Neural progenitor cell (in vitro differentiated cells): ENCODE data around the gene PSMD14. TPM values are rescaled to one million over a fixed set of nuclear protein-coding genes. Genes with fewer than 3 reads are reported as not detected.
A peak's percentile ranks its signal among the peaks of the same experiment; 100 is the strongest.

Source experiments
- DNase-seq: peaks from one replicate; pipeline ENCODE4 v3.0.0-alpha.2; 2016; ENCODE audit warnings: low spot score
- H2AFZ ChIP-seq: fragments of 200-600 bp; sonication (generic); replicated peaks from 2 replicates; pipeline ENCODE4 v1.6.1; 2016; ENCODE audit warnings: antibody characterized with exemption
- H3F3A ChIP-seq: fragments of 200-600 bp; sonication (generic); 2 replicates; pipeline ENCODE4 v1.6.1; 2016; ENCODE audit warnings: antibody characterized with exemption, low read depth
- H3K27ac ChIP-seq: fragments of 200-600 bp; sonication (generic); 2 replicates; pipeline ENCODE4 v1.5.1; 2016; ENCODE audit warnings: mild to moderate bottlenecking
- H3K27me3 ChIP-seq: fragments of 200-600 bp; sonication (generic); 2 replicates; pipeline ENCODE4 v1.6.1; 2016; ENCODE audit warnings: mild to moderate bottlenecking, moderate library complexity
- H3K36me3 ChIP-seq: fragments of 200-600 bp; sonication (generic); 2 replicates; pipeline ENCODE4 v1.5.1; 2016
- H3K4me1 ChIP-seq: fragments of 200-600 bp; sonication (generic); 2 replicates; pipeline ENCODE4 v1.6.1; 2016; ENCODE audit warnings: mixed run types
- H3K4me2 ChIP-seq: fragments of 200-600 bp; sonication (generic); 2 replicates; pipeline ENCODE4 v1.6.1; 2016
- H3K4me3 ChIP-seq: fragments of 200-600 bp; sonication (generic); 2 replicates; pipeline ENCODE4 v1.5.1; 2016
- H3K79me2 ChIP-seq: fragments of 200-600 bp; sonication (generic); 2 replicates; pipeline ENCODE4 v1.6.1; 2016; ENCODE audit warnings: low read depth
- H3K9ac ChIP-seq: fragments of 200-600 bp; sonication (generic); 2 replicates; pipeline ENCODE4 v1.6.1; 2016
- H3K9me3 ChIP-seq: fragments of 200-600 bp; sonication (generic); 2 replicates; pipeline ENCODE4 v1.5.1; 2016; ENCODE audit warnings: low read depth
- H4K20me1 ChIP-seq: fragments of 200-600 bp; sonication (generic); 2 replicates; pipeline ENCODE4 v1.6.1; 2016; ENCODE audit warnings: low read depth
- H3K27ac Mint-ChIP-seq: 3 replicates; pipeline ENCODE4 v1.8.0; 2021; ENCODE audit warnings: mixed read lengths
- H3K27me3 Mint-ChIP-seq: 2 replicates; pipeline ENCODE4 v1.8.0; 2022; ENCODE audit warnings: low read depth, mild to moderate bottlenecking, inconsistent platforms, moderate library complexity, mixed read lengths; ENCODE audit not compliant: insufficient read depth
- H3K36me3 Mint-ChIP-seq: 3 replicates; pipeline ENCODE4 v1.8.0; 2021; ENCODE audit warnings: mixed read lengths
- H3K4me1 Mint-ChIP-seq: 3 replicates; pipeline ENCODE4 v1.8.0; 2021; ENCODE audit warnings: mixed read lengths
- H3K4me3 Mint-ChIP-seq: 3 replicates; pipeline ENCODE4 v1.8.0; 2021; ENCODE audit warnings: mild to moderate bottlenecking, moderate library complexity, mixed read lengths
- H3K9me3 Mint-ChIP-seq: 3 replicates; pipeline ENCODE4 v1.8.0; 2020; ENCODE audit warnings: mixed read lengths
- EZH2 ChIP-seq: fragments of 200-600 bp; sonication (generic); IDR thresholded peaks from 2 replicates; pipeline ENCODE4 v1.6.1; 2017; ENCODE audit warnings: antibody characterized with exemption, mild to moderate bottlenecking, moderate library complexity
- EZH2phosphoT487 ChIP-seq: fragments of 200-600 bp; sonication (generic); IDR thresholded peaks from 2 replicates; pipeline ENCODE4 v1.6.1; 2017; ENCODE audit warnings: antibody characterized with exemption
- total RNA-seq: library from RNA; depleted of rRNA; stranded (reverse); fragments of >200 nt; gene quantifications from 2 replicates; pipeline ENCODE4 v1.2.3, GENCODE V29; 2015; ENCODE audit warnings: low replicate concordance
- TF ChIP-seq, protein P1 (sequence below): fragments of 200-600 bp; sonication (generic); IDR thresholded peaks from 2 replicates; pipeline ENCODE4 v1.5.1; 2017; ENCODE audit warnings: antibody characterized with exemption, mild to moderate bottlenecking

The PSMD14 gene
- total RNA-seq, 1 donor from 2014 or later, result 152 TPM

DNA sequence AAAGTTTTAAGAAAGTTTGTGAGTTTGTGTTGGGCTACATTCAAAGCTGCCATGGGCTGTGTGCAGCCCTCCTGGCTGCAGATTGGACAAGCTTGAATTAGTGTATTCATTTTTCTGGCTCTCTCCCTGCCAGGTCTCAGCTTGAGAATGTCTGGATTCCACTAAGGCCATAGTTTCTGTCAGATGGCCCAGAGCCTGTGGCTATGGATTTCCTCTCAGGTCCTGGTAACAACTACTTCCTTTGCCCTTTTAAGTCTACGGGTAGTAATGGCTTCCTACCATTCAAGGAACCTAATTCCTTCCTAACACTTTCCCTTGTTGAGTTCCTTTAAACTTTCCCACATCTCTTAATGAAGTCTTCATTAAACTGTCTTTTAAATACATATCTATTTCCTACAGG is 24.3 kb upstream of the PSMD14 start:
- Histone ChIP-seq H3K9ac (no peak overlapping the region), H3K36me3 (no peaks in the 10 kb centered on the region), H2AFZ (peak overlapping the region; percentile 5), H3K27ac (no peak overlapping the region), H3K4me3 (no peak overlapping the region), H3F3A (no peaks in the 10 kb centered on the region), H4K20me1 (no peaks in the 10 kb centered on the region), H3K4me1 (no peaks in the 10 kb centered on the region), H3K9me3 (no peaks in the 10 kb centered on the region), H3K4me2 (no peak overlapping the region), H3K27me3 (no peaks in the 10 kb centered on the region), H3K79me2 (no peaks in the 10 kb centered on the region)
- peaks cover 12% of the 10 kb centered on the region for H3K9me3 Mint-ChIP-seq
- no peak for DNase-seq
- H3K4me1 Mint-ChIP-seq, result no peaks in the 10 kb centered on the region
- TF ChIP-seq EZH2phosphoT487 (no peak), EZH2 (no peak)
- TF ChIP-seq, protein P1, sequence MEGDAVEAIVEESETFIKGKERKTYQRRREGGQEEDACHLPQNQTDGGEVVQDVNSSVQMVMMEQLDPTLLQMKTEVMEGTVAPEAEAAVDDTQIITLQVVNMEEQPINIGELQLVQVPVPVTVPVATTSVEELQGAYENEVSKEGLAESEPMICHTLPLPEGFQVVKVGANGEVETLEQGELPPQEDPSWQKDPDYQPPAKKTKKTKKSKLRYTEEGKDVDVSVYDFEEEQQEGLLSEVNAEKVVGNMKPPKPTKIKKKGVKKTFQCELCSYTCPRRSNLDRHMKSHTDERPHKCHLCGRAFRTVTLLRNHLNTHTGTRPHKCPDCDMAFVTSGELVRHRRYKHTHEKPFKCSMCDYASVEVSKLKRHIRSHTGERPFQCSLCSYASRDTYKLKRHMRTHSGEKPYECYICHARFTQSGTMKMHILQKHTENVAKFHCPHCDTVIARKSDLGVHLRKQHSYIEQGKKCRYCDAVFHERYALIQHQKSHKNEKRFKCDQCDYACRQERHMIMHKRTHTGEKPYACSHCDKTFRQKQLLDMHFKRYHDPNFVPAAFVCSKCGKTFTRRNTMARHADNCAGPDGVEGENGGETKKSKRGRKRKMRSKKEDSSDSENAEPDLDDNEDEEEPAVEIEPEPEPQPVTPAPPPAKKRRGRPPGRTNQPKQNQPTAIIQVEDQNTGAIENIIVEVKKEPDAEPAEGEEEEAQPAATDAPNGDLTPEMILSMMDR, result no peak
- H3K27me3 Mint-ChIP-seq, result peaks cover 10% of the 10 kb centered on the region
- no peaks in the 10 kb centered on the region for H3K36me3 Mint-ChIP-seq
- H3K4me3 Mint-ChIP-seq, result no peak overlapping the region
- no peak overlapping the region for H3K27ac Mint-ChIP-seq

DNA sequence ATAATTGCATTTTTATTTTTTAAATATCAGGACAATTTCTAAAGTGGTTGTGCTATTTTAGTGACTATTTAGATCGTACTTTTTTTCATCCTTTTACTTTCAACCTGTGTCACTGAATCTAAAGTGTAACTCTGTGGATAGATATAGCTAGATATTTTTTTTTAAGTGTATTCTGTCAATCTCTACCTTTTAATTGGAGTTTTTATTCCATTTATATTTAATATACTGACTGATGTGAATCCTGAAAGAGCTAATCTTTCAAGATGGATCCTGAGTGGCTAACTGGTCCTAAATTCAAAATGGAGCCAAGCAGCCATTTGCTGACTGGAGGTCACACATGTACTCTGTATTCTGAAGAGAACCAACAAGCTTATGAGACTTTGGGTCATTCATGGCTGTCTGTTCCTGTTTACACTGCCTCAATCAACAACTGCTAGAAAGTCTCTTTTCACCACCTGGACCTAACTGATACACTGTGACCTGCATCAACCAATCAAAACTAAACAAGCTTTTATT is 4.6 kb upstream of the PSMD14 start:
- Histone ChIP-seq H3F3A (peaks cover 10% of the 10 kb centered on the region), H3K4me3 (no peak overlapping the region), H3K9me3 (no peaks in the 10 kb centered on the region), H3K4me2 (no peak overlapping the region), H3K9ac (no peak overlapping the region), H3K27ac (no peak overlapping the region), H3K36me3 (no peaks in the 10 kb centered on the region), H3K27me3 (no peaks in the 10 kb centered on the region), H2AFZ (no peak overlapping the region), H3K4me1 (peaks cover 3% of the 10 kb centered on the region), H4K20me1 (no peaks in the 10 kb centered on the region), H3K79me2 (peaks cover 12% of the 10 kb centered on the region)
- peaks cover 4% of the 10 kb centered on the region for H3K4me1 Mint-ChIP-seq
- no peak overlapping the region for H3K4me3 Mint-ChIP-seq
- TF ChIP-seq, protein P1, result no peak
- TF ChIP-seq EZH2phosphoT487 (no peak), EZH2 (no peak)
- DNase-seq, result no peak
- H3K36me3 Mint-ChIP-seq, result peaks cover 3% of the 10 kb centered on the region
- peaks cover 5% of the 10 kb centered on the region for H3K9me3 Mint-ChIP-seq
- H3K27me3 Mint-ChIP-seq, result peaks cover 5% of the 10 kb centered on the region
- H3K27ac Mint-ChIP-seq, result no peak overlapping the region

DNA sequence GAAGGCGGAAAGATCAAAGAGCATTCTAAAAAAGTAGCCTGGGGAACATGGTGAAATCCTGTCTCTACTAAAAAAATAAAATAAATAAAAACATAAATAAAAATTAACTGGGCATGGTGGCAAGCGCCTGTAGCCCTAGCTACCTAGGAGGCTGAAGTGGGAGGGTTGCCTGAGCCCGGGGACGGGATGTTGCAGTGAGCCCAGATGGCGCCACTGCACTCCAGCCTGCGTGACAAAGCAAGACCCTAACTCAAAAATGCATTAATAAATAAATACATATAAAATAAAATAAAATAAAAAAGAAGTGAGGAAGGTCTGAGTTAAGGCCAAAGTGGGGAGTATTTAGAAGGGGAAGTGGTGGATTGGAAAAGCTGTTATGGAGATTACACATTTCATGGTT is 1.3 kb upstream of the PSMD14 start:
- no peak overlapping the region for H3K9ac ChIP-seq
- H3K9me3 ChIP-seq, result no peaks in the 10 kb centered on the region
- H3K27me3 ChIP-seq, result no peaks in the 10 kb centered on the region
- Mint-ChIP-seq H3K36me3 (peaks cover 11% of the 10 kb centered on the region), H3K4me1 (peaks cover 17% of the 10 kb centered on the region), H3K27ac (no peak overlapping the region), H3K27me3 (peaks cover 5% of the 10 kb centered on the region), H3K9me3 (peaks cover 5% of the 10 kb centered on the region), H3K4me3 (peak overlapping the region; percentile 94)
- no peaks in the 10 kb centered on the region for H3K36me3 ChIP-seq
- no peaks in the 10 kb centered on the region for H4K20me1 ChIP-seq
- H3K4me2 ChIP-seq, result peak overlapping the region; percentile 92
- H3K27ac ChIP-seq, result no peak overlapping the region
- no peak for TF ChIP-seq EZH2phosphoT487
- TF ChIP-seq EZH2, result no peak
- TF ChIP-seq, protein P1, result no peak
- peak; percentile 11 for DNase-seq
- H3K4me1 ChIP-seq, result peaks cover 9% of the 10 kb centered on the region
- H3F3A ChIP-seq, result peaks cover 12% of the 10 kb centered on the region
- no peak overlapping the region for H2AFZ ChIP-seq
- peak overlapping the region; percentile 73 for H3K4me3 ChIP-seq
- peaks cover 46% of the 10 kb centered on the region for H3K79me2 ChIP-seq
